Activated CD4-positive, alpha-beta T cell treated with anti-CD3 and anti-CD28 coated beads, Interleukin-10, Interleukin-2, amounts not matched to agents 100 ng/mL and 50 ng/mL, durations not matched to agents 16 hours and 8 hours (primary cell): ENCODE data around the gene CDKL5.

Experiments
- DNase-seq: peaks from one replicate; pipeline ENCODE4 v3.0.0-alpha.2; 2020

Gene CDKL5

DNA sequence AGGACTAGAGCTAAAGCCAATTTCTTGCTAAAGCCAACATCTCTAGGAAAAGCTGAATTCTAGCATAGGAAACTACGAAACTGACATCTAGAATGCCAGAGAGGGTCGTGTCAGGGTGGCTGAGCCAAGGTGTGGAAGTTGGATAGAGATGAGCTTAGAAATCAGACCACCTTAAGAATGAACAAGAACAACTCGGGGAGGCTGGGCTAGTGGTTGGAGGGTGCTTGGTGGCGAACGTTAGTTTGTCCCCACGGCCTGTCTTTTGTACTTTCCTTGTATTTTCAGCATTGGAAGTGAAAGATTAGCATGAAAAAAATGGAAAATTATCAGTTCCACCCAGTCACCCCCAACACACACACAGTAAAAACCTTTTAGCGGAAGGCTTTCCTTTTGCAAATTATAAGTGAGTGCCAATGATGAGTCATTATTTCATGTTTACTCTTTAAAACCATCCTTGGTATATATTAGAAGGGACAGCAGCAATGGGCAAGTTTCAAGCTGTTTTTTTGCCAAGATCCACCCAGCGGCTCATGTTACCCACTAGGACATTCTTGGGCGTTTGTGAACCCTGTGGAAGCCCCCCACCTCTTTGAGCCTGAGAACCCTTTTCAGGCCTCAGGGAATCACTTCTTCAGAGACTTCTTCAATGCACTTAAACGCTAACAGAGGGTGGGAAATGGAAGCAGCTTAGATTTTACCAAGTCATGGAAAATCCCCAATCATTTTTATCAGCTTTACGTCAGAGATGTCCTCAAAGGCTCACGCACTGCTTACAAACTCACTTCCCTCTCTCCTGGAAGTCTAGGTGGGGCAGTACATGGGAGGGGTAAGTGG, 277.2 kb downstream of the CDKL5 start:
- DNase-seq = no peak
